ENCODE measurements around the gene ASAP3. TPM values are rescaled to one million over a fixed set of nuclear protein-coding genes. Genes with fewer than 3 reads are reported as not detected.
"Not testable (repeated sequence)": the region's sequence is repeated elsewhere in the genome, so short reads cannot be mapped to it uniquely, and the experiment has no call there.

ASAP3 gene
- polyA plus RNA-seq, 5 donors = 37.7 to 47.9 (median 43.1) TPM

GRCh38 chr1:23400324-23401114, 83.5 kb downstream of the ASAP3 start:
- no peak for DNase-seq

- DNase-seq = no peak
Observed at GRCh38 chr1:23399229-23399628, 84.8 kb downstream of the ASAP3 start.

GRCh38 chr1:23397908-23398307, 86.1 kb downstream of the ASAP3 start:
- no peak for DNase-seq

GRCh38 chr1:23396380-23396779, 87.6 kb downstream of the ASAP3 start:
- no peak for DNase-seq

GRCh38 chr1:23395849-23396248, 88.1 kb downstream of the ASAP3 start:
- DNase-seq = no peak

- no peak for DNase-seq
Observed at GRCh38 chr1:23395154-23395724, 88.7 kb downstream of the ASAP3 start.

GRCh38 chr1:23394684-23395083, 89.3 kb downstream of the ASAP3 start:
- no peak for DNase-seq

- no peak for DNase-seq
Observed at GRCh38 chr1:23394181-23394580, 89.8 kb downstream of the ASAP3 start.

GRCh38 chr1:23393706-23394105, 90.3 kb downstream of the ASAP3 start:
- no peak for DNase-seq

- DNase-seq = no peak
Observed at GRCh38 chr1:23392125-23392855, 91.7 kb downstream of the ASAP3 start.

GRCh38 chr1:23389837-23390321, 94.1 kb downstream of the ASAP3 start:
- DNase-seq = no peak

GRCh38 chr1:23387494-23387893, 96.5 kb downstream of the ASAP3 start:
- DNase-seq = no peak

- DNase-seq = no peak
Observed at GRCh38 chr1:23385119-23385621, 98.8 kb downstream of the ASAP3 start.

GRCh38 chr1:23384312-23385058, 99.5 kb downstream of the ASAP3 start:
- DNase-seq = no peak

GRCh38 chr1:23383577-23384311, 100.2 kb downstream of the ASAP3 start:
- no peak for DNase-seq

GRCh38 chr1:23381233-23381885, 102.6 kb downstream of the ASAP3 start:
- no peak for DNase-seq

- DNase-seq = no peak
Observed at GRCh38 chr1:23380719-23381118, 103.3 kb downstream of the ASAP3 start.

- not testable (repeated sequence) for DNase-seq
Observed at GRCh38 chr1:23380236-23380635, 103.7 kb downstream of the ASAP3 start.
